ENCODE results near the gene KCNN4.

Gene KCNN4

GRCh38 chr19:43763473-43763939 lies 17.3 kb downstream of the KCNN4 start:
- TF ChIP-seq CTCF (IDR thresholded peaks at IDR 0.05) = no peak
- Histone ChIP-seq H3K27ac (peak overlapping the region; percentile 20 to 71), H3K4me3 (no peak overlapping the region)
- DNase-seq (ENCODE audit: low spot score) = no peak

GRCh38 chr19:43762814-43763213 lies 18.0 kb downstream of the KCNN4 start:
- DNase-seq (ENCODE audit: low spot score) = no peak
- Histone ChIP-seq H3K4me3 (no peak overlapping the region), H3K27ac (peak overlapping the region in 1 of 2 donors; percentile 71)
- no peak for TF ChIP-seq CTCF (IDR thresholded peaks at IDR 0.05)

GRCh38 chr19:43760941-43761340 lies 19.8 kb downstream of the KCNN4 start:
- Histone ChIP-seq H3K4me3 (no peak overlapping the region), H3K27ac (no peak overlapping the region)
- no peak for TF ChIP-seq CTCF (IDR thresholded peaks at IDR 0.05)
- DNase-seq (ENCODE audit: low spot score) = no peak

- Histone ChIP-seq H3K4me3 (no peak overlapping the region), H3K27ac (no peak overlapping the region)
- no peak for DNase-seq (ENCODE audit: low spot score)
- no peak for TF ChIP-seq CTCF (IDR thresholded peaks at IDR 0.05)
These were observed 21.3 kb downstream of the KCNN4 start for GRCh38 chr19:43759515-43759914.

- H3K4me3 ChIP-seq = peak overlapping the region; percentile 68
- peak overlapping the region; percentile 90 to 96 for H3K27ac ChIP-seq
- peak; percentile 85 for DNase-seq (ENCODE audit: low spot score)
- no peak for TF ChIP-seq CTCF (IDR thresholded peaks at IDR 0.05)
These were observed 25.4 kb downstream of the KCNN4 start for GRCh38 chr19:43755256-43755801.

GRCh38 chr19:43754503-43755255 lies 26.1 kb downstream of the KCNN4 start, which contains the start of gene SMG9:
Gene SMG9, minus strand, starts transcription at chr19:43754962. Its CDS starts 4,221 bp downstream, at chr19:43750741.
- DNase-seq (ENCODE audit: low spot score) = peak; percentile 98
- Histone ChIP-seq H3K4me3 (peak within 1 kb of the TSS; percentile 68), H3K27ac (peak within 1 kb of the TSS; percentile 90 to 96)
- no peak for TF ChIP-seq CTCF (IDR thresholded peaks at IDR 0.05)

GRCh38 chr19:43754253-43754502 lies 26.6 kb downstream of the KCNN4 start:
- H3K4me3 ChIP-seq = peak overlapping the region; percentile 68
- H3K27ac ChIP-seq = peak overlapping the region; percentile 90 to 96
- no peak for TF ChIP-seq CTCF (IDR thresholded peaks at IDR 0.05)
- no peak for DNase-seq (ENCODE audit: low spot score)

All from coronary artery (tissue), 2 donors.